IMR-90 (cell line): Measurements from ENCODE around the gene PYROXD2. TPM values are rescaled to one million over a fixed set of nuclear protein-coding genes. Genes with fewer than 3 reads are reported as not detected.
A peak's percentile ranks its signal among the peaks of the same experiment; 100 is the strongest.

Experiments
- ATAC-seq: fragments of 200-7000 bp; cut with Tn5 transposase; 2 replicates; pipeline ENCODE4 v1.9.1; 2020; ENCODE audit warnings: low read depth, mild to moderate bottlenecking, moderate library complexity
- BruUV-seq: library from RNA; stranded (reverse); fragments of 400-500 nt; replicated peaks from 2 replicates; lab custom pipeline; 2021; lab: Mats Ljungman, UMichigan
- CTCF ChIA-PET: fragments of 300-600 bp; formaldehyde crosslinking; extraction: SDS; loops from one replicate; lab custom pipeline; 2021; ENCODE audit warnings: antibody characterized with exemption; lab: Yijun Ruan, JAX
- POLR2A ChIA-PET: fragments of 300-600 bp; sonication (Branson Sonifier 250); formaldehyde crosslinking; loops from one replicate; lab custom pipeline; 2022; ENCODE audit warnings: antibody characterized with exemption; ENCODE audit not compliant: unreplicated experiment; lab: Charles Lee
- DNase-seq: peaks from one replicate; pipeline ENCODE4 v3.0.0; 2013
- H2AFZ ChIP-seq: replicated peaks from 2 replicates; pipeline ENCODE3; 2013; ENCODE audit warnings: low read length, mild to moderate bottlenecking; ENCODE audit not compliant: poor library complexity
- H2AK5ac ChIP-seq: 2 replicates; pipeline ENCODE4 v1.6.1; 2013; ENCODE audit warnings: low read depth, low read length, inconsistent platforms
- H2AK9ac ChIP-seq: replicated peaks from 2 replicates; pipeline ENCODE3; 2013; ENCODE audit warnings: mild to moderate bottlenecking, low read depth, low read length, moderate library complexity; ENCODE audit not compliant: poor library complexity
- H2BK120ac ChIP-seq: 2 replicates; pipeline ENCODE4 v1.6.1; 2013; ENCODE audit warnings: low read depth, low read length, inconsistent platforms
- H2BK15ac ChIP-seq: 3 replicates; pipeline ENCODE4 v1.6.1; 2013; ENCODE audit warnings: low read depth, low read length, inconsistent platforms
- H2BK20ac ChIP-seq: 2 replicates; pipeline ENCODE4 v1.6.1; 2013; ENCODE audit warnings: low read depth, mild to moderate bottlenecking, inconsistent platforms, low read length, moderate library complexity
- H2BK5ac ChIP-seq: 2 replicates; pipeline ENCODE4 v1.6.1; 2013; ENCODE audit warnings: mild to moderate bottlenecking, low read depth, low read length, inconsistent platforms; ENCODE audit not compliant: poor library complexity, severe bottlenecking
- H3K14ac ChIP-seq: replicated peaks from 2 replicates; pipeline ENCODE4 v1.6.1; 2013; ENCODE audit warnings: low read depth, low read length, inconsistent platforms
- H3K18ac ChIP-seq: 2 replicates; pipeline ENCODE4 v1.6.1; 2013; ENCODE audit warnings: low read depth, low read length, control low read depth
- H3K23ac ChIP-seq: 2 replicates; pipeline ENCODE4 v1.6.1; 2013; ENCODE audit warnings: low read depth, low read length, inconsistent platforms
- H3K27ac ChIP-seq: 2 replicates; pipeline ENCODE4 v1.5.1; 2013; ENCODE audit warnings: mild to moderate bottlenecking, control low read depth, low read length; ENCODE audit not compliant: insufficient read depth
- H3K27me3 ChIP-seq: 2 replicates; pipeline ENCODE4 v1.6.1; 2013; ENCODE audit warnings: low read length; ENCODE audit not compliant: control insufficient read depth, insufficient read depth
- H3K36me3 ChIP-seq: 2 replicates; pipeline ENCODE4 v1.6.1; 2013; ENCODE audit warnings: low read length, mixed read lengths; ENCODE audit not compliant: control insufficient read depth, insufficient read depth
- H3K4ac ChIP-seq: 2 replicates; pipeline ENCODE4 v1.6.1; 2013; ENCODE audit warnings: low read depth, low read length, inconsistent platforms
- H3K4me1 ChIP-seq: 2 replicates; pipeline ENCODE4 v1.6.1; 2013; ENCODE audit warnings: low read length, mixed read lengths; ENCODE audit not compliant: control insufficient read depth, insufficient read depth
- H3K4me2 ChIP-seq: 2 replicates; pipeline ENCODE4 v1.6.1; 2013; ENCODE audit warnings: low read depth, mild to moderate bottlenecking, control low read depth, low read length, moderate library complexity
- H3K4me3 ChIP-seq: 2 replicates; pipeline ENCODE4 v1.5.1; 2013; ENCODE audit warnings: low read depth, mild to moderate bottlenecking, control low read depth, low read length, moderate library complexity; ENCODE audit not compliant: insufficient read depth
- H3K56ac ChIP-seq: 2 replicates; pipeline ENCODE4 v1.6.1; 2013; ENCODE audit warnings: low read length, inconsistent platforms; ENCODE audit not compliant: insufficient read depth; ENCODE audit errors: extremely low read depth
- H3K79me1 ChIP-seq, 2 experiments: 2 replicates each; pipeline ENCODE4 v1.6.1; 2013; ENCODE audit warnings: low read length in 2 of 2, inconsistent platforms in 1 of 2, low read depth in 1 of 2
- H3K9ac ChIP-seq: 2 replicates; pipeline ENCODE4 v1.6.1; 2013; ENCODE audit warnings: low read depth, low read length, control low read depth
- H3K9me1 ChIP-seq: 2 replicates; pipeline ENCODE4 v1.6.1; 2013; ENCODE audit warnings: low read length, inconsistent platforms; ENCODE audit not compliant: insufficient read depth
- H3K9me3 ChIP-seq: 2 replicates; pipeline ENCODE4 v1.6.1; 2013; ENCODE audit warnings: low read length; ENCODE audit not compliant: control insufficient read depth, insufficient read depth
- H4K20me1 ChIP-seq: 2 replicates; pipeline ENCODE4 v1.6.1; 2013; ENCODE audit warnings: low read length, inconsistent platforms; ENCODE audit not compliant: insufficient read depth
- H4K5ac ChIP-seq: 2 replicates; pipeline ENCODE4 v1.6.1; 2013; ENCODE audit warnings: mild to moderate bottlenecking, low read depth, low read length, control low read depth
- H4K8ac ChIP-seq, 2 experiments: 2 replicates each; pipeline ENCODE4 v1.6.1; 2013; ENCODE audit warnings: low read depth in 2 of 2, low read length in 2 of 2, control low read depth in 1 of 2, inconsistent platforms in 1 of 2
- H4K91ac ChIP-seq: 2 replicates; pipeline ENCODE4 v1.6.1; 2013; ENCODE audit warnings: low read depth, low read length, inconsistent platforms; ENCODE audit not compliant: insufficient read depth
- BHLHE40 ChIP-seq: fragments of 150-350 bp; IDR thresholded peaks from 2 replicates; pipeline ENCODE4 v1.6.1; 2016; ENCODE audit warnings: mild to moderate bottlenecking, low read depth, low read length
- CHD1 ChIP-seq: IDR thresholded peaks from 2 replicates; pipeline ENCODE4 v1.6.1; 2012; ENCODE audit warnings: low read depth, low read length, improper control_type of control experiment
- ELK1 ChIP-seq: fragments of 150-350 bp; IDR thresholded peaks from 2 replicates; pipeline ENCODE4 v1.6.1; 2016; ENCODE audit warnings: low read depth, mild to moderate bottlenecking, low read length, moderate library complexity, borderline replicate concordance
- FOS ChIP-seq: fragments of 150-350 bp; IDR thresholded peaks from 2 replicates; pipeline ENCODE4 v1.6.1; 2016; ENCODE audit warnings: low read depth, low read length
- MAFK ChIP-seq: IDR thresholded peaks from 2 replicates; pipeline ENCODE4 v1.6.1; 2012; ENCODE audit warnings: low read depth, low read length, improper control_type of control experiment
- MAZ ChIP-seq: IDR thresholded peaks from 2 replicates; pipeline ENCODE4 v1.6.1; 2012; ENCODE audit warnings: low read depth, mild to moderate bottlenecking, low read length, improper control_type of control experiment, moderate library complexity, borderline replicate concordance
- MXI1 ChIP-seq: IDR thresholded peaks from 2 replicates; pipeline ENCODE4 v1.6.1; 2012; ENCODE audit warnings: low read depth, mild to moderate bottlenecking, low read length, moderate library complexity, borderline replicate concordance
- NFE2L2 ChIP-seq: fragments of 150-350 bp; IDR thresholded peaks from 2 replicates; pipeline ENCODE4 v1.6.1; 2016; ENCODE audit warnings: low read depth, mild to moderate bottlenecking, low read length
- POLR2A ChIP-seq: IDR thresholded peaks from 2 replicates; pipeline ENCODE4 v1.6.1; 2012; ENCODE audit warnings: mild to moderate bottlenecking, low read depth, low read length
- RAD21 ChIP-seq: IDR thresholded peaks from 2 replicates; pipeline ENCODE4 v1.6.1; 2012; ENCODE audit warnings: low read length, improper control_type of control experiment
- RCOR1 ChIP-seq: IDR thresholded peaks from 2 replicates; pipeline ENCODE4 v1.6.1; 2012; ENCODE audit warnings: mild to moderate bottlenecking, low read length, improper control_type of control experiment; ENCODE audit not compliant: insufficient replicate concordance
- RFX5 ChIP-seq: IDR thresholded peaks from 2 replicates; pipeline ENCODE4 v1.8.0; 2012; ENCODE audit warnings: low read depth, mild to moderate bottlenecking, low read length, moderate library complexity
- SMC3 ChIP-seq: fragments of 150-350 bp; IDR thresholded peaks from 2 replicates; pipeline ENCODE4 v1.6.1; 2016; ENCODE audit warnings: low read depth, mild to moderate bottlenecking, antibody characterized with exemption, low read length, moderate library complexity
- USF2 ChIP-seq: fragments of 150-350 bp; IDR thresholded peaks from 2 replicates; pipeline ENCODE4 v1.6.1; 2017; ENCODE audit warnings: mild to moderate bottlenecking, antibody characterized with exemption, low read length, low read depth
- WGBS, 2 experiments: methylation state at CpG; one replicate each; pipeline versions ENCODE4 v1.1.5 to v1.1.7; 2013; ENCODE audit warnings: missing lambda C conversion rate in 2 of 2; ENCODE audit not compliant: insufficient read length in 1 of 2; ENCODE audit errors: extremely low coverage in 2 of 2; 5-methylcytosine and 5-hydroxymethylcytosine counted together
- dilution Hi-C: fragments of 300-500 bp; cut with HindIII; formaldehyde crosslinking; loops from one replicate; pipeline ENCODE4 v1.14.3; 2018; ENCODE audit warnings: low sequenced_read_pairs; ENCODE audit not compliant: unreplicated experiment
- in situ Hi-C: fragments of 300-500 bp; cut with MboI; formaldehyde crosslinking; loops from 3 replicates; pipeline ENCODE4 v1.14.3; 2019; ENCODE audit warnings: low sequenced_read_pairs, inconsistent platforms, mixed read lengths
- intact Hi-C: fragments of 100-400 bp; cut with micrococcal nuclease; formaldehyde crosslinking; loops from 2 replicates; pipeline ENCODE4 v1.10.0; 2022
- polyA plus RNA-seq, 3 experiments: library from polyadenylated mRNA; depleted of rRNA; stranded (reverse); fragments of >200 nt; gene quantifications; 2 replicates each; pipeline ENCODE4 v1.2.3, GENCODE V29; 2012; ENCODE audit warnings: low replicate concordance in 1 of 3
- total RNA-seq: library from RNA; depleted of rRNA; stranded (reverse); fragments of >200 nt; gene quantifications from 2 replicates; pipeline ENCODE4 v1.2.3, GENCODE V29; 2012
- TF ChIP-seq, protein P1 (sequence below): conservative IDR thresholded peaks from 2 replicates; pipeline ENCODE4 v1.5.1; 2012; ENCODE audit warnings: mild to moderate bottlenecking, low read depth, low read length, improper control_type of control experiment

PYROXD2 gene
- total and polyA plus RNA-seq, 2 of the 4 experiments (the other 2 are of a cell fraction), result 6.5 to 16.3 TPM

- no peak for DNase-seq
- no peak overlapping the region for H3K4ac ChIP-seq
- no peak overlapping the region for H3K4me2 ChIP-seq
- no peaks in the 10 kb centered on the region for H3K9me3 ChIP-seq
- ChIA-PET POLR2A (no interaction called here), CTCF (interaction anchor here (0.6 kb wide), 1 partner anchor 155 kb away, joined by 3 read pairs; no protein-coding TSS in a partner anchor)
- dilution Hi-C loops (no loop called here), in situ Hi-C loops (no loop called here), intact Hi-C loops (loop anchor here (10.0 kb wide), 1 partner anchor 245 kb away; no protein-coding TSS in a partner anchor)
- H2AK5ac ChIP-seq, result no peak overlapping the region
- H3K18ac ChIP-seq, result no peak overlapping the region
- H3K79me1 ChIP-seq, result peaks cover 2 to 3% of the 10 kb centered on the region in 2 experiments; a peak in 3 of 4 replicates
- no peak overlapping the region for H4K8ac ChIP-seq
- ATAC-seq, result no peak
- H3K27ac ChIP-seq, result no peak overlapping the region
- 0 out of 2 replicates have a peak, but pooled peaks cover 5% of the 10 kb centered on the region for H3K9me1 ChIP-seq
- H3K36me3 ChIP-seq, result peaks cover 42% of the 10 kb centered on the region
- no peak overlapping the region for H2BK120ac ChIP-seq
- H2AK9ac ChIP-seq, result peak overlapping the region; percentile 24
- H3K14ac ChIP-seq, result no peak overlapping the region
- no peak overlapping the region for H4K91ac ChIP-seq
- no peaks in the 10 kb centered on the region for H4K20me1 ChIP-seq
- no peak overlapping the region for H3K23ac ChIP-seq
- no peak overlapping the region for H4K5ac ChIP-seq
- no peak overlapping the region for H3K4me3 ChIP-seq
- BruUV-seq, result no TSS peak
- peaks cover 5% of the 10 kb centered on the region; the same call in 1 of the 2 replicates for H3K4me1 ChIP-seq
- H2BK20ac ChIP-seq, result no peak overlapping the region
- peak overlapping the region; percentile 41 for H2AFZ ChIP-seq
- 95% methylated on average over 7 of the region's 17 CpGs; no CpG with 5 or more reads in 1 of the 2 experiments for WGBS, 2 experiments
- no peak overlapping the region for H3K9ac ChIP-seq
- H3K56ac ChIP-seq, result no peak overlapping the region
- no peak overlapping the region for H2BK15ac ChIP-seq
- no peak overlapping the region for H2BK5ac ChIP-seq
- H3K27me3 ChIP-seq, result no peaks in the 10 kb centered on the region
- TF ChIP-seq, protein P1, sequence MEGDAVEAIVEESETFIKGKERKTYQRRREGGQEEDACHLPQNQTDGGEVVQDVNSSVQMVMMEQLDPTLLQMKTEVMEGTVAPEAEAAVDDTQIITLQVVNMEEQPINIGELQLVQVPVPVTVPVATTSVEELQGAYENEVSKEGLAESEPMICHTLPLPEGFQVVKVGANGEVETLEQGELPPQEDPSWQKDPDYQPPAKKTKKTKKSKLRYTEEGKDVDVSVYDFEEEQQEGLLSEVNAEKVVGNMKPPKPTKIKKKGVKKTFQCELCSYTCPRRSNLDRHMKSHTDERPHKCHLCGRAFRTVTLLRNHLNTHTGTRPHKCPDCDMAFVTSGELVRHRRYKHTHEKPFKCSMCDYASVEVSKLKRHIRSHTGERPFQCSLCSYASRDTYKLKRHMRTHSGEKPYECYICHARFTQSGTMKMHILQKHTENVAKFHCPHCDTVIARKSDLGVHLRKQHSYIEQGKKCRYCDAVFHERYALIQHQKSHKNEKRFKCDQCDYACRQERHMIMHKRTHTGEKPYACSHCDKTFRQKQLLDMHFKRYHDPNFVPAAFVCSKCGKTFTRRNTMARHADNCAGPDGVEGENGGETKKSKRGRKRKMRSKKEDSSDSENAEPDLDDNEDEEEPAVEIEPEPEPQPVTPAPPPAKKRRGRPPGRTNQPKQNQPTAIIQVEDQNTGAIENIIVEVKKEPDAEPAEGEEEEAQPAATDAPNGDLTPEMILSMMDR, result no peak
- TF ChIP-seq BHLHE40 (no peak), USF2 (no peak), POLR2A (no peak), MAZ (no peak), RFX5 (no peak), RCOR1 (no peak), SMC3 (no peak), FOS (no peak), RAD21 (no peak), MAFK (no peak), MXI1 (no peak), NFE2L2 (no peak), ELK1 (no peak), CHD1 (no peak)
Observed at GRCh38 chr10:98419469-98420261, 4.7 kb upstream of the PYROXD2 start.
